Measurements from ENCODE around the gene MAST4. TPM values are rescaled to one million over a fixed set of nuclear protein-coding genes. Genes with fewer than 3 reads are reported as not detected.

Gene MAST4
- total and polyA plus RNA-seq, 2 of the 8 experiments (the other 6 are each of a cell fraction or from before 2014, with no cell fraction given): 1.5 to 2.6 TPM

GRCh38 chr5:66856041-66856805, 260.0 kb downstream of the MAST4 start (continued):
- TF ChIP-seq TCF12 (IDR thresholded peaks at IDR 0.05; ENCODE audit: low read depth, low read length) (no peak), RBBP5 (IDR thresholded peaks at IDR 0.05; ENCODE audit: borderline replicate concordance, low read depth, low read length) (no peak), CHD1 (IDR thresholded peaks at IDR 0.05; ENCODE audit: low read depth, low read length) (no peak), CHD2 (IDR thresholded peaks at IDR 0.05; ENCODE audit: low read length) (no peak)
- TF ChIP-seq, protein P1, sequence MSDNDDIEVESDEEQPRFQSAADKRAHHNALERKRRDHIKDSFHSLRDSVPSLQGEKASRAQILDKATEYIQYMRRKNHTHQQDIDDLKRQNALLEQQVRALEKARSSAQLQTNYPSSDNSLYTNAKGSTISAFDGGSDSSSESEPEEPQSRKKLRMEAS (IDR thresholded peaks at IDR 0.05): no peak

Measured in H1 (cell line).